Activated T-cell treated with anti-CD3 and anti-CD28 coated beads, Interleukin-2, amount 50 U/mL, for 72 hours (primary cell): ENCODE data around the gene SLC25A41. TPM values are rescaled to one million over a fixed set of nuclear protein-coding genes. Genes with fewer than 3 reads are reported as not detected.

Experiments
- ATAC-seq, 2 donors: fragments of 150-1000 bp; cut with Tn5 transposase; replicated peaks in 1 of 2; 2 replicates each; pipeline ENCODE4 v1.10.0; 2021; ENCODE audit warnings: moderate library complexity in 2 of 2, mild to moderate bottlenecking in 1 of 2
- DNase-seq, 2 donors: peaks; one replicate each; pipeline ENCODE4 v3.0.0; 2021 to 2022; ENCODE audit warnings: mixed read lengths in 1 of 2
- H3K27ac Mint-ChIP-seq: one replicate; pipeline ENCODE4 v1.8.0; 2022; ENCODE audit warnings: mild to moderate bottlenecking, moderate library complexity, mixed read lengths
- H3K27me3 Mint-ChIP-seq: one replicate; pipeline ENCODE4 v1.8.0; 2022; ENCODE audit warnings: low read depth, mixed read lengths
- H3K36me3 Mint-ChIP-seq, 2 donors: one replicate each; pipeline ENCODE4 v1.8.0; 2022; ENCODE audit warnings: mixed read lengths in 2 of 2, mild to moderate bottlenecking in 1 of 2; ENCODE audit not compliant: insufficient read depth in 2 of 2
- H3K4me1 Mint-ChIP-seq: one replicate; pipeline ENCODE4 v1.8.0; 2022; ENCODE audit warnings: low read depth, mixed read lengths
- H3K4me3 Mint-ChIP-seq, 2 donors: one replicate each; pipeline ENCODE4 v1.8.0; 2022; ENCODE audit warnings: mild to moderate bottlenecking in 2 of 2, mixed read lengths in 2 of 2, moderate library complexity in 2 of 2
- H3K9me3 Mint-ChIP-seq, 2 donors: one replicate each; pipeline ENCODE4 v1.8.0; 2022; ENCODE audit warnings: mixed read lengths in 2 of 2
- total RNA-seq, 2 donors: library from RNA; stranded (reverse); gene quantifications; one replicate each; pipeline ENCODE4 v1.2.3, GENCODE V29; 2022

Gene SLC25A41
- total RNA-seq, 2 donors from 2014 or later = 0.16 to 0.58 TPM

DNA sequence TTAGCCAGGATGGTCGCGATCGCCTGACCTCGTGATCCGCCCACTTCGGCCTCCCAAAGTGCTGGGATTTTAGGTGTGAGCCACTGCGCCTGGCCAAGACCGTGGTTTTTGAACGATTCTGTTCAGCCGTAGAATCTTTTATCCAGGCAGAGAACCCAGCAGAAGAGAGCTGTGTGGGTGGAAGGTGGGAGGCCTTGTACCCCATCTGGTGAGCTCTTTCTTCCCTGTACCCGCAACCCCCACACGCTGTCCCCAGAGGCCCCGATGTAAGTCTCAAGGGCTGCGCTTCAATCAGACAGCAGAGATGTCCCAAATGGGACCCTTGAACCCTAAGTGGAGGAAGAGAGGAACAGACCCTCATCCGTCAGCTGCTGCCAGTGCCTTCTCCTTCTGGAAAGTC, 22.4 kb upstream of the SLC25A41 start:
- H3K9me3 Mint-ChIP-seq = peaks cover 1 to 4% of the 10 kb centered on the region in 2 donors
- no peak overlapping the region for H3K27ac Mint-ChIP-seq
- peaks cover 9 to 29% of the 10 kb centered on the region in 2 donors for H3K36me3 Mint-ChIP-seq
- H3K27me3 Mint-ChIP-seq = no peaks in the 10 kb centered on the region
- ATAC-seq = no peak
- H3K4me1 Mint-ChIP-seq = peaks cover 18% of the 10 kb centered on the region
- no peak for DNase-seq
- H3K4me3 Mint-ChIP-seq = no peak overlapping the region

DNA sequence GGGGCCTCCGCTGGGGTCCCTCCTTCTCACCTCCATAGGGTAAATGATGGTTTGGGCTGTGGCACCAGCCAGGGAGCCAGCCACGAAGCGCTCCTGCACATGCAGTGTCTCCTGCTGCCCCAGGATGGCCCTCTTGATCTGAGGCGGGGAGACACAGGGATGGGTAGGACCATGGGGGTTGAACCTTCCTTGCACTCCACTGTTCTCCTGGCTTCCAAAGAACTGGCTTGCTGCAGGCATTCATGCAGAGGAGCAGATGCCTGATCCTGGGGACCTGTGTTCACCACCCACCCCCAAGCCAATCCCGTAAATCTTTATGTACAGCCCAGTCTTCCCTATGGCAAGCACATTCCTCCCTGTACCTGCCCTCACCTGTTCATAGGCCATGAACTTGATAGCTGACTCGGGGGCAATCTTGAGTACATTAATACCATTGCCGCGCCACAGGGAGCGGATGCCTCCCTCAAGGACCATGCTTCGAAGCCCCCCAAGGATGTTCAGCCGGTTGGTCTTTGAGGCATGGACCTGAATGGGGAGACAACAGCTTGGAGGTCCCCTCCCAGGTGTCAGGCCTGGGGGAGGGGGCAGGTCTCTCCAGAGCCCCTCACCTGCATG, 20.5 kb upstream of the SLC25A41 start:
- H3K27ac Mint-ChIP-seq = no peak overlapping the region
- H3K27me3 Mint-ChIP-seq = no peaks in the 10 kb centered on the region
- no peak for ATAC-seq
- H3K36me3 Mint-ChIP-seq = peaks cover 7 to 27% of the 10 kb centered on the region in 2 donors
- no peak overlapping the region for H3K4me3 Mint-ChIP-seq
- H3K9me3 Mint-ChIP-seq = peaks cover 1 to 4% of the 10 kb centered on the region in 2 donors
- DNase-seq = no peak
- peaks cover 11% of the 10 kb centered on the region for H3K4me1 Mint-ChIP-seq

DNA sequence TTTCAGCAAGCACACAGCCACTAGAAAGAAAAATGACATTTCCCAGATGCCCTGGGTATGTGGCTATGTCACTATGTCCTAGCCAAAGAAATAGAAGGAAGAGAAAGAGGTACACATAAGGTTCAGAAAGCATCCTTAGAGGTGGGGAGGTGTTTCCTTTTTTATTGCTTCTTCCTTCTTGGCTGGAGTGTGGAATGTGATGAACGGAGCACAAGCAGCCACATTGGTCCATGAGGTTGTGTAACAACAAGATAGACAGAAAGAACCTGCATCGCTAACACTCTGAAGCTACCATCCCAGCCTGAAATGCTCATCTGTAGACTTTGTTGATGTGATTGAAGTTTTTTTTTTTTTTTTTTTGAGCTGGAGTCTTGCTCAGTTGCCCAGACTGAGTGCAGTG, 19.3 kb upstream of the SLC25A41 start:
- no peak overlapping the region for H3K4me3 Mint-ChIP-seq
- no peaks in the 10 kb centered on the region for H3K4me1 Mint-ChIP-seq
- peaks cover 1 to 4% of the 10 kb centered on the region in 2 donors for H3K9me3 Mint-ChIP-seq
- H3K27ac Mint-ChIP-seq = no peak overlapping the region
- DNase-seq (no peak), ATAC-seq (no peak)
- H3K36me3 Mint-ChIP-seq = peaks cover 7 to 25% of the 10 kb centered on the region in 2 donors
- H3K27me3 Mint-ChIP-seq = no peaks in the 10 kb centered on the region

DNA sequence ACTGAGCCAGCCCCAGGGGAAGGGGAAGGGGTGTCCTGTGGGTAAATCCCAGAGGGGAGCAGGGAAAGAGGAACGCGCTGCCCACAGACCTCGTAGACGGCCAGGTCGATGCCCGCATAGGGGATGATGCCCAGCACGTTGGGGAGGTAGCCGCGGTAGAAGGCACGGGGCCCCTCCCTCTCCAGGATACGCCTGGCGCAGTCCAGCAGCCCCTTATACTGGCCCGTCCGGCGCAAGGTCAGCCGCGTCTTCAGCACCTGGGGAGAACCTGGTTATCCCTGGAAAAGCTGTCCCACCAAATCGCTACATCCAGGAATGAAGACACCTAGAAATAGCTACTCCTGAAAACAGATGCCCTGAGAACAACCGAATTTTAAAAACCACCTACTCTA, 18.7 kb upstream of the SLC25A41 start:
- Mint-ChIP-seq H3K27ac (no peak overlapping the region), H3K36me3 (peaks cover 7 to 25% of the 10 kb centered on the region in 2 donors)
- no peak for ATAC-seq

DNA sequence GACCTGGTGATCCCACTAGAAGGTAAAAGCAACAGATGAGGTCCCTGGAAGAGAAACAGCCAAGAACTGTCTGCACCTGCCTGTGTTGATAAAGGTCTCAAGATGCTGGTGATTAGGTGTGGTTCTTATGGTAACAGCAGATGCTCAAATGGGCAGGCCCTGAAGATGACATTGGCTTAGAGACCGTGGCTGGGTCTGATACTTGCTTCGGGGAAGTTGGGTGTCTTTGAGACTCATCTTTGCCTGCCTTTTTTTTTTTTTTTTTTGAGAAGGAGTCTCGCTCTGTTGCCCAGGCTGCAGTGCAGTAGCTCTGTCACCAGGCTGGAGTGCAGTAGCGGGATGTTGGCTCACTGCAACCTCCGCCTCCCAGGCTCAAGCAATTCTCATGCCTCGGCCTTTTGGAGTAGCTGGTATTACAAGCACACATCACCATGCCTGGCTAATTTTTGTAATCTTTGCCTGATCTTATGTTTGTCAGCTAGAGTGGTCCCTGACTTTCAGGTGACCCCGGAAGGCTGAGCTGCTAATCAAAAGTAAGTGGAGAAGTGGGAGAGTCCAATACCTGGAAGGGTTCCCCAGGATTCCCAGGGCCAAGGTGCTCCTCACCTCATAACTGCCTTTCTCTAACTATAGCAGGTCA, 18.1 kb upstream of the SLC25A41 start:
- no peaks in the 10 kb centered on the region for H3K4me1 Mint-ChIP-seq
- peaks cover 7 to 25% of the 10 kb centered on the region in 2 donors for H3K36me3 Mint-ChIP-seq
- peaks cover 1 to 4% of the 10 kb centered on the region in 2 donors for H3K9me3 Mint-ChIP-seq
- H3K27ac Mint-ChIP-seq = no peak overlapping the region
- no peak for ATAC-seq
- no peaks in the 10 kb centered on the region for H3K27me3 Mint-ChIP-seq
- no peak for DNase-seq
- no peak overlapping the region for H3K4me3 Mint-ChIP-seq

More for the DNA sequence above, 18.7 kb upstream of the SLC25A41 start:
- Mint-ChIP-seq H3K4me3 (no peak overlapping the region), H3K4me1 (no peaks in the 10 kb centered on the region), H3K9me3 (peaks cover 1 to 4% of the 10 kb centered on the region in 2 donors), H3K27me3 (no peaks in the 10 kb centered on the region)
- no peak for DNase-seq

DNA sequence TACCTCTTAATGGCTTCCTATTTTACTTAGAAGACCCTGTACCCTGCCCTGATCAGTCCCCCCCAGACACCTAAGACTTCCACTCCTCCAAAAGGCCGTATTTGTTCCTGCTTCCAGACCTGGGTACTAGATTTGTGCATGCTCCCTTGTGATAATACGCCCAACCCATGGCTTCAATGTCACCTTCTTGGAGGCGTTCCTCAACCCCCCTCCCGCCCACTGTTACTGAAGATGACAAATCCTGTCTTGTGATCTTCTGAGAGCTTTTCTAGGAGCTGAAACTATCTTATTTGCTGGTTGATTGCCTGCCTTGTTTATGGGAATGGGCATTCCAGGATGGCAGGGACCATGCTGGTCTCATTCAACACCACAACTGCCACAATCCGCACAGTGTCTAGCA, 16.6 kb upstream of the SLC25A41 start:
- Mint-ChIP-seq H3K4me1 (no peaks in the 10 kb centered on the region), H3K9me3 (peaks cover 1 to 4% of the 10 kb centered on the region in 2 donors), H3K36me3 (peaks cover 5 to 19% of the 10 kb centered on the region in 2 donors), H3K27ac (no peak overlapping the region), H3K4me3 (no peak overlapping the region), H3K27me3 (no peaks in the 10 kb centered on the region)
- ATAC-seq (no peak), DNase-seq (no peak)

DNA sequence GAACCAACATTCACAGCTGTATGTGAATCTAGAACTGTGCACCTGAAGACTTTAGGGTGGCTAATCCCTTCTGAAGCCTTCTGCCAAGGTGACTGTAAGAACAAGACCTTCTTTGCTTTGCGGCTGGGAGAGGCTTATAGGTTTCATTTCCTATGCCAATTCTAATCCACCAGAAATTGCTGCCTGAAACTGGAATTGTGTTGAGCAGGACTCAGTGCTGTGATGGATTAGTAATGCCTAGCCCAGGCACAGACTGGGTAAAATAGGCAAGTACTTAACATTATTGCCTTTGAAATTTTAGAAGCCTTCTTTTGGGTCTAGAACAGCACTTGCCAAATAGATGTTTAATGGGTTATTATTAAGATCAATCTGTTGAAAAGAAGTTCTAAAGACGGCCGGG, 14.5 kb upstream of the SLC25A41 start:
- Mint-ChIP-seq H3K27me3 (no peaks in the 10 kb centered on the region), H3K36me3 (peaks cover 2 to 5% of the 10 kb centered on the region in 2 donors), H3K4me3 (no peak overlapping the region), H3K4me1 (no peaks in the 10 kb centered on the region), H3K27ac (no peak overlapping the region), H3K9me3 (no peaks in the 10 kb centered on the region)
- DNase-seq = no peak
- no peak for ATAC-seq

DNA sequence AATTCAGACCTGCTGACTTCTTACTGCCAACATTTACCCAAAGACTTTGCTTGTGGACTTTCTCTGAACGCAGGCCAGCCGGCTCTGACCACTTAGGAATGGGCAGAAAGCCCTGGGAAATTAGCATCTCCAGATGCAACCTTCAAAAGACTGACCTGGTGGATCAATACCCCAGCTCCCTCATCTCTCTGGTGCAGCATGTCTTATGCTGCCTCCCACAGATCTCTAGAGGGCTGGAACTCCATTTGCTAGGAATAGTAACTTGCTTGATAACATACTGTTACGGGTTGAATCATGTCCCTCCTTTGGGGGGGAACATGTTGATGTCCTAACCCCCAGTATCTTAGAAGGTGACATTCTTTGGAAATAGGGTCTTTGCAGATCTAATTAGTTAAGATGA, 12.9 kb upstream of the SLC25A41 start:
- Mint-ChIP-seq H3K27ac (no peak overlapping the region), H3K4me3 (no peak overlapping the region)
- ATAC-seq = no peak

DNA sequence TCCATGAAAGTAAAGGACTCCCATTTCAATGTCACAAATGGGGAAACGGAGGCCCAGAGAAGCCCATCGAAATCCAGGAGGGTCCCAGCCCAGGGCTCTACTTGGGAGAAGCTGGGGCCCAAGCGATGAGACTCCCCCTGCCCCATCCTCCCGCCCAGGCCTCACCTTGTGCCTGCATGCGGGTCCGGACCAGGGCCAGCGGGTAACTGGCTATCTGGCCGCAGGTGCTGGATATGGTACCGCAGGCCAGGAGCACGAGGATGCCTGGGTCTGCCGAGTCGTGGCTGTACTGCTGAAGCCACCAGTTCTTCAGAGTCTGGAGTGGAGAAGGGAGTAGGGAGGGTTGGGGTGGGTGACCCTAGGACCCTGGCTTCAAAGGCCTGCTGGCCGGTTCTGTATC, 10.4 kb upstream of the SLC25A41 start:
- Mint-ChIP-seq H3K27me3 (no peaks in the 10 kb centered on the region), H3K9me3 (no peaks in the 10 kb centered on the region), H3K36me3 (peaks cover 0 to 3% of the 10 kb centered on the region in 2 donors), H3K4me3 (no peak overlapping the region), H3K4me1 (no peaks in the 10 kb centered on the region), H3K27ac (no peak overlapping the region)
- DNase-seq (no peak), ATAC-seq (no peak)

More for the DNA sequence above, 12.9 kb upstream of the SLC25A41 start:
- Mint-ChIP-seq H3K9me3 (no peaks in the 10 kb centered on the region), H3K27me3 (no peaks in the 10 kb centered on the region), H3K36me3 (peaks cover 0 to 3% of the 10 kb centered on the region in 2 donors), H3K4me1 (no peaks in the 10 kb centered on the region)
- DNase-seq = no peak

DNA sequence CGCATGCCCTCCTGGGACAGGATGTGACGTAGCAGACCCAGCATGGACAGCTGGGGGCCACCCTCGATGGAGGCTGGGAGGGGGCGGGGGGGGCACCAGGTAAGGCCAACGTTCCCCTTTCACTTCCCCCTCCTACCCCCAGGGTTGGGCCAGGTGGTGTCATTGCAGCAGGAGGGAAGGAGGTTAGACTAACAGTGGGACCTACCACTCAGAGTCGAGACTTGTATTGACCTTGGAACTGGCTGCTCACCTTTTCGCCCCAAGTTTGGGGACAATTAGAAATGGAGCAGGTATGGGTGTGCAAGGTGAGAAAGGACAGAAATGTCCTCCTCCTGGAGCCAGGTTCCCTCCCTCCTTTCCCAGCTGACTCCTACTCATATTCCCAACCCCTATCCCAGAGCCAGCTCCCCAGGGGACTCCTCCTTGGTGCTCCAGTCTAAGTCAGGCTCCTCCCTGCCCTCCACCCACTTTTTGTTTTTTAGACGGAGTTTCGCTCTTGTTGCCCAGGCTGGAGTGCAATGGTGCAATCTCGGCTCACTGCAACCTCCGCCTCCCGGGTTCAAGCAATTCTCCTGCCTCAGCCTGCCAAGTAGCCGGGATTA, 8.6 kb upstream of the SLC25A41 start:
- no peak for ATAC-seq
- Mint-ChIP-seq H3K27ac (no peak overlapping the region), H3K36me3 (peaks cover 0 to 3% of the 10 kb centered on the region in 2 donors), H3K4me1 (no peaks in the 10 kb centered on the region), H3K4me3 (no peak overlapping the region), H3K9me3 (no peaks in the 10 kb centered on the region), H3K27me3 (no peaks in the 10 kb centered on the region)
- DNase-seq = no peak

DNA sequence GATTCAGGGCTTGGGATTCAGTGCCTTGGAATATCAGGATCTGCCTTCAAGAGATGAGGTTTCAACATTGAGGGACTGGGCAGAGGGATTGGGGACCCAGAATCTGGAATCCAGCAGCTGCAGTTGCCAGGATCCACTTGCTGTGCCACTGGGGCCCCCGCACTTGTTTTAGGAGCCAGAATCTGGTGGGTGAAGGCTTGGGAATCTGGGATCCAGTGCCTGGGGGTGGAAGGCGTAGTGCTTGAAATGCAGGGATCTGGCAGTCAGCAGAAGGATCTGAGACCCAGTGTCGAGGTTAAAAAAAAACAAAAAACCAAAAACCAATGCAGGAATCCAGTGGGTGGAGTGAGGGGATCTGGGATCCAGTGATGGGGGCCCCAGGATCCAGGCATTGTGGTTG, 7.3 kb upstream of the SLC25A41 start:
- no peaks in the 10 kb centered on the region for H3K9me3 Mint-ChIP-seq
- DNase-seq (no peak), ATAC-seq (no peak)
- no peak overlapping the region for H3K27ac Mint-ChIP-seq
- H3K36me3 Mint-ChIP-seq = peaks cover 0 to 3% of the 10 kb centered on the region in 2 donors
- H3K4me3 Mint-ChIP-seq = no peak overlapping the region
- no peaks in the 10 kb centered on the region for H3K27me3 Mint-ChIP-seq
- no peaks in the 10 kb centered on the region for H3K4me1 Mint-ChIP-seq

DNA sequence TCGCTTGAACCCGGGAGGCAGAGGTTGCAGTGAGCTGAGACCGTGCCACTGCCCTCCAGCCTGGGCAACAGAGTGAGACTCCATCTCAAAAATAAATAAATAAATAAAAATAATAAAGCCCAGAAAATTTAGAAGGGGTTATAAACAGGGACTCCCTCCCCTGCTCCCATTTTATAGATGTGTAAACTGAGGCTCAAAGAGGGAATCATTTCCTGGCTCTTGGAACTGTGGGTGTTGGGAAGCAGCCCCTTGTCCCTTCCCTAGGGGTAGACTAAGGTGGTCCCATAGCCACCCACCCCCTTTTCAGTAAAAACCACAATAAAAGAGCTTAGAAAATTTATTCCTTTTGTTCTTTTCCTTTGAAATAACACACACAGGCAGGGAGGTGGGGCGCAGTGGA, 6.2 kb upstream of the SLC25A41 start:
- Mint-ChIP-seq H3K4me1 (no peaks in the 10 kb centered on the region), H3K4me3 (no peak overlapping the region), H3K9me3 (no peaks in the 10 kb centered on the region), H3K36me3 (no peaks in the 10 kb centered on the region), H3K27me3 (no peaks in the 10 kb centered on the region), H3K27ac (no peak overlapping the region)
- DNase-seq = no peak
- ATAC-seq = no peak

DNA sequence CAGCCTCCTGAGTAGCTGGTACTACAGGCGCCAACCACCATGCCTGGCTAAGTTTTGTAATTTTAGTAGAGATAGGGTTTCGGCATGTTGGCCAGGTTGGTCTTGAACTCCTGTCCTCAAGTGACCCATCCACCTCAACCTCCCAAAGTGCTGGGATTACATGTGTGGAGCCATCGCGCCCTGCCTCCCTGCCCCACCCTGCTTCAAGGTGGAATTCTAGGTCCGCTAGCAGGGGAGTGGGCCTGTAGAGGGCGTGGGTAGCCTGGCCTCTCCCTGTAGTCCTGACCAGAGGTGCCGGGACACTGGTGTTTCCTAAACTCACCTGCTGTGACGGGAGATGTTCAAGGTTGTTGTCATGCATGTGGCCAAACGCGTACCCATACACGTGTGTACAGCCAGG, 398 bp downstream of the SLC25A41 start:
- H3K4me1 Mint-ChIP-seq = peaks cover 6% of the 10 kb centered on the region
- H3K9me3 Mint-ChIP-seq = no peaks in the 10 kb centered on the region
- ATAC-seq (no peak), DNase-seq (no peak)
- no peak overlapping the region for H3K27ac Mint-ChIP-seq
- H3K4me3 Mint-ChIP-seq = no peak overlapping the region
- no peaks in the 10 kb centered on the region for H3K27me3 Mint-ChIP-seq
- H3K36me3 Mint-ChIP-seq = no peaks in the 10 kb centered on the region
